Adrenal gland (tissue), 5 donors: Measurements from ENCODE around the gene C15orf61.

Experiments used
- CTCF ChIP-seq, 6 experiments: fragments of 450-650 bp in 4 of 6; fragments of 200-600 bp in 2 of 6; sonication (generic) in 1 of 6; IDR thresholded peaks; 1 replicate in 5 of 6; 2 replicates in 1 of 6; pipeline versions ENCODE4 v1.5.1 to v1.8.0; 2016 to 2021; ENCODE audit warnings: antibody characterized with exemption in 6 of 6, mild to moderate bottlenecking in 2 of 6, moderate library complexity in 1 of 6
- POLR2A ChIP-seq, 2 donors: fragments of 450-650 bp; IDR thresholded peaks; one replicate each; pipeline ENCODE4 v1.6.1; 2017; ENCODE audit warnings: antibody characterized with exemption in 2 of 2, mild to moderate bottlenecking in 2 of 2, moderate library complexity in 1 of 2
- donor health status: DM: no; HTN: no; CAD: no.

- TF ChIP-seq CTCF (IDR thresholded peaks at IDR 0.05) (no peak), POLR2A (IDR thresholded peaks at IDR 0.05) (no peak)
These were observed 28.1 kb downstream of the C15orf61 start for GRCh38 chr15:67548862-67549651.
